Caco-2 (cell line): Measurements from ENCODE around the gene IL17RA. TPM values are rescaled to one million over a fixed set of nuclear protein-coding genes. Genes with fewer than 3 reads are reported as not detected.

Source experiments
- BruUV-seq: library from RNA; stranded (reverse); fragments of 400-500 nt; replicated peaks from 2 replicates; lab custom pipeline; 2021; lab: Mats Ljungman, UMichigan
- CTCF ChIA-PET: fragments of 300-600 bp; sonication (Branson Sonifier 250); formaldehyde crosslinking; loops from one replicate; lab custom pipeline; 2022; ENCODE audit warnings: antibody characterized with exemption; lab: Charles Lee
- POLR2A ChIA-PET: fragments of 300-600 bp; sonication (Branson Sonifier 250); formaldehyde crosslinking; loops from one replicate; lab custom pipeline; 2022; ENCODE audit warnings: antibody characterized with exemption; lab: Charles Lee
- DNase-seq, 2 experiments: peaks; one replicate each; pipeline versions ENCODE4 v3.0.0 to v3.0.0-alpha.2; 2020 to 2022
- H3K27me3 ChIP-seq: replicated peaks from 2 replicates; pipeline ENCODE4 v1.6.0; 2011; ENCODE audit warnings: low read length; ENCODE audit not compliant: control insufficient read depth, insufficient read depth
- H3K36me3 ChIP-seq: 2 replicates; pipeline ENCODE4 v1.5.1; 2011; ENCODE audit warnings: low read length; ENCODE audit not compliant: control insufficient read depth, insufficient read depth
- H3K4me1 ChIP-seq: fragments of 250-450 bp; sonication (Bioruptor Pico); 2 replicates; pipeline ENCODE4 v1.5.1; 2020; ENCODE audit warnings: mild to moderate bottlenecking
- H3K4me3 ChIP-seq: 2 replicates; pipeline ENCODE4 v1.5.1; 2011; ENCODE audit warnings: low read depth, mild to moderate bottlenecking, control low read depth, low read length
- H3K9me3 ChIP-seq: fragments of 250-450 bp; sonication (Bioruptor Pico); 2 replicates; pipeline ENCODE4 v1.5.1; 2020; ENCODE audit warnings: mild to moderate bottlenecking, moderate library complexity
- H3K27ac Mint-ChIP-seq: one replicate; pipeline ENCODE4 v1.8.0; 2022; ENCODE audit warnings: mixed read lengths; ENCODE audit not compliant: unreplicated experiment
- H3K27me3 Mint-ChIP-seq: one replicate; pipeline ENCODE4 v1.8.0; 2022; ENCODE audit warnings: mixed read lengths; ENCODE audit not compliant: insufficient read depth, unreplicated experiment
- H3K36me3 Mint-ChIP-seq: one replicate; pipeline ENCODE4 v1.8.0; 2022; ENCODE audit warnings: mild to moderate bottlenecking, mixed read lengths; ENCODE audit not compliant: insufficient read depth, unreplicated experiment
- H3K4me1 Mint-ChIP-seq: one replicate; pipeline ENCODE4 v1.8.0; 2022; ENCODE audit warnings: low read depth, mixed read lengths; ENCODE audit not compliant: unreplicated experiment
- H3K4me3 Mint-ChIP-seq: one replicate; pipeline ENCODE4 v1.8.0; 2022; ENCODE audit warnings: mild to moderate bottlenecking, moderate library complexity, mixed read lengths; ENCODE audit not compliant: unreplicated experiment
- H3K9me3 Mint-ChIP-seq: one replicate; pipeline ENCODE4 v1.8.0; 2022; ENCODE audit warnings: mixed read lengths; ENCODE audit not compliant: unreplicated experiment
- intact Hi-C: fragments of 100-400 bp; cut with micrococcal nuclease; formaldehyde crosslinking; loops from one replicate; pipeline ENCODE4 v1.10.0; 2022; ENCODE audit not compliant: unreplicated experiment
- total RNA-seq: library from RNA; stranded (reverse); gene quantifications from 2 replicates; pipeline ENCODE4 v1.2.3, GENCODE V29; 2022
- TF ChIP-seq, protein P1 (sequence below), 2 experiments: fragments of 200-600 bp in 1 of 2; IDR thresholded peaks; 1 replicate in 1 of 2; 2 replicates in 1 of 2; pipeline versions ENCODE4 v1.5.1 to v1.8.0; 2011 to 2022; ENCODE audit warnings: antibody characterized with exemption in 1 of 2, control low read depth in 1 of 2, inconsistent platforms in 1 of 2, low read depth in 1 of 2, low read length in 1 of 2, mild to moderate bottlenecking in 1 of 2, moderate library complexity in 1 of 2; ENCODE audit not compliant: insufficient read depth in 1 of 2, severe bottlenecking in 1 of 2, unreplicated experiment in 1 of 2

Gene IL17RA
- total RNA-seq, 1 experiment from 2014 or later, result 14.5 TPM

- Mint-ChIP-seq H3K4me1 (no peaks in the 10 kb centered on the region), H3K4me3 (no peak overlapping the region), H3K27ac (no peak overlapping the region), H3K9me3 (no peaks in the 10 kb centered on the region), H3K27me3 (no peaks in the 10 kb centered on the region), H3K36me3 (peaks cover 5% of the 10 kb centered on the region)
- ChIA-PET CTCF (no interaction called here), POLR2A (no interaction called here)
- no peaks in the 10 kb centered on the region for H3K9me3 ChIP-seq
- BruUV-seq, result no TSS peak
- TF ChIP-seq, protein P1, sequence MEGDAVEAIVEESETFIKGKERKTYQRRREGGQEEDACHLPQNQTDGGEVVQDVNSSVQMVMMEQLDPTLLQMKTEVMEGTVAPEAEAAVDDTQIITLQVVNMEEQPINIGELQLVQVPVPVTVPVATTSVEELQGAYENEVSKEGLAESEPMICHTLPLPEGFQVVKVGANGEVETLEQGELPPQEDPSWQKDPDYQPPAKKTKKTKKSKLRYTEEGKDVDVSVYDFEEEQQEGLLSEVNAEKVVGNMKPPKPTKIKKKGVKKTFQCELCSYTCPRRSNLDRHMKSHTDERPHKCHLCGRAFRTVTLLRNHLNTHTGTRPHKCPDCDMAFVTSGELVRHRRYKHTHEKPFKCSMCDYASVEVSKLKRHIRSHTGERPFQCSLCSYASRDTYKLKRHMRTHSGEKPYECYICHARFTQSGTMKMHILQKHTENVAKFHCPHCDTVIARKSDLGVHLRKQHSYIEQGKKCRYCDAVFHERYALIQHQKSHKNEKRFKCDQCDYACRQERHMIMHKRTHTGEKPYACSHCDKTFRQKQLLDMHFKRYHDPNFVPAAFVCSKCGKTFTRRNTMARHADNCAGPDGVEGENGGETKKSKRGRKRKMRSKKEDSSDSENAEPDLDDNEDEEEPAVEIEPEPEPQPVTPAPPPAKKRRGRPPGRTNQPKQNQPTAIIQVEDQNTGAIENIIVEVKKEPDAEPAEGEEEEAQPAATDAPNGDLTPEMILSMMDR (IDR thresholded peaks at IDR 0.05; ENCODE audit: insufficient read depth in 1 of 2, low read depth in 1 of 2, low read length in 1 of 2, severe bottlenecking in 1 of 2, unreplicated experiment in 1 of 2), result no peak
- H3K4me3 ChIP-seq, result no peak overlapping the region
- intact Hi-C loops, result no loop called here
- no peaks in the 10 kb centered on the region; the same call in 1 of the 2 replicates for H3K27me3 ChIP-seq
- H3K4me1 ChIP-seq, result no peaks in the 10 kb centered on the region
- no peak for DNase-seq
- no peaks in the 10 kb centered on the region; the same call in 1 of the 2 replicates for H3K36me3 ChIP-seq
Observed at GRCh38 chr22:17109976-17110375, 25.2 kb downstream of the IL17RA start.

DNA sequence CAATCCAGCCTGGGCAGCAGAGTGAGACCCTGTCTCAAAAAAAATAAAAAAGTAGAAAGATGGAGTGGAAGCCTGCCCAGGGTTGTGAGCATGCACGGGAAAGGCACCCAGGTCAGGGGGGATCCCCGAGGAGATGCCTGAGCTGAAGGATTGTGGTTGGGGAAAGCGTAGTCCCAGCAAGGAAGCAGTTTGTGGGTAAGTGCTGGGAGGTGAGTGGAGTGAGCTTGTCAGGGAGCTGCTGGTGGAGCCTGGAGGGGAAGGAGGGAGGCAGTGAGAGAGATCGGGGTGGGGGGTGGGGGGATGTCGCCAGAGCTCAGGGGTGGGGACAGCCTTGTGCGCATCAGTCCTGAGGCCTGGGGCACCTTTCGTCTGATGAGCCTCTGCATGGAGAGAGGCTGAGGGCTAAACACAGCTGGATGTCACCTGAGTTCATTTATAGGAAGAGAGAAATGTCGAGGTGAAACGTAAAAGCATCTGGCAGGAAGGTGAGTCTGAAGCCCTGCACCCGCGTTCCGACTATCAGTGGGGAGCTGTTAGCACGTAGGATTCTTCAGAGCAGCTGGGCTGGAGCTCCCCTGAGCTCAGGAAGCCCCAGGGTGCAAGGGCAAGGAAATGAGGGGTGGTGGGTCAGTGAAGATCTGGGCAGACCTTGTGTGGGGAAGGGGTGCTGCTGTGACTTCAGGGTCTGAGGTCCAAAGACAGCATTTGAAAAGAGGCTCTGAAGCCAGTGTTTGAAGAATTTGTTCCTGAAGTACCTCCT lies 26.2 kb downstream of the IL17RA start:
- no peaks in the 10 kb centered on the region for H3K9me3 Mint-ChIP-seq
- Histone ChIP-seq H3K4me1 (no peaks in the 10 kb centered on the region), H3K27me3 (no peaks in the 10 kb centered on the region; the same call in 1 of the 2 replicates), H3K4me3 (no peak overlapping the region), H3K36me3 (no peaks in the 10 kb centered on the region), H3K9me3 (no peaks in the 10 kb centered on the region)
- H3K27ac Mint-ChIP-seq, result no peak overlapping the region
- intact Hi-C loops, result no loop called here
- BruUV-seq, result no TSS peak
- H3K4me3 Mint-ChIP-seq, result no peak overlapping the region
- peaks cover 5% of the 10 kb centered on the region for H3K36me3 Mint-ChIP-seq
- CTCF ChIA-PET, result interaction anchor here (0.8 kb wide), 1 partner anchor 61 kb away, joined by 3 read pairs; no protein-coding TSS in a partner anchor
- no peaks in the 10 kb centered on the region for H3K4me1 Mint-ChIP-seq
- peaks cover 4% of the 10 kb centered on the region for H3K27me3 Mint-ChIP-seq
- TF ChIP-seq, protein P1 (IDR thresholded peaks at IDR 0.05; ENCODE audit: insufficient read depth in 1 of 2, low read depth in 1 of 2, low read length in 1 of 2, severe bottlenecking in 1 of 2, unreplicated experiment in 1 of 2), result no peak
- no peak for DNase-seq
- POLR2A ChIA-PET, result interaction anchor here (0.6 kb wide), 1 partner anchor 31 kb away, joined by 3 read pairs; no protein-coding TSS in a partner anchor

GRCh38 chr22:17112491-17113042 lies 27.8 kb downstream of the IL17RA start:
- no peaks in the 10 kb centered on the region; the same call in 1 of the 2 replicates for H3K27me3 ChIP-seq
- Mint-ChIP-seq H3K9me3 (no peaks in the 10 kb centered on the region), H3K4me3 (no peak overlapping the region), H3K36me3 (peaks cover under 1% of the 10 kb centered on the region), H3K27me3 (peaks cover 13% of the 10 kb centered on the region), H3K27ac (no peak overlapping the region), H3K4me1 (no peaks in the 10 kb centered on the region)
- H3K4me3 ChIP-seq, result no peak overlapping the region
- ChIA-PET CTCF (interaction anchor here (0.7 kb wide), 1 partner anchor 238 kb away, joined by 3 read pairs; no protein-coding TSS in a partner anchor), POLR2A (no interaction called here)
- no peaks in the 10 kb centered on the region for H3K4me1 ChIP-seq
- no peak for DNase-seq
- TF ChIP-seq, protein P1 (IDR thresholded peaks at IDR 0.05; ENCODE audit: insufficient read depth in 1 of 2, low read depth in 1 of 2, low read length in 1 of 2, severe bottlenecking in 1 of 2, unreplicated experiment in 1 of 2), result no peak
- BruUV-seq, result no TSS peak
- H3K9me3 ChIP-seq, result no peaks in the 10 kb centered on the region
- intact Hi-C loops, result no loop called here
- no peaks in the 10 kb centered on the region for H3K36me3 ChIP-seq
